Measurements from ENCODE around the gene SHANK3.
"Not testable (repeated sequence)": the region's sequence is repeated elsewhere in the genome, so short reads cannot be mapped to it uniquely, and the experiment has no call there.

Gene SHANK3

DNA sequence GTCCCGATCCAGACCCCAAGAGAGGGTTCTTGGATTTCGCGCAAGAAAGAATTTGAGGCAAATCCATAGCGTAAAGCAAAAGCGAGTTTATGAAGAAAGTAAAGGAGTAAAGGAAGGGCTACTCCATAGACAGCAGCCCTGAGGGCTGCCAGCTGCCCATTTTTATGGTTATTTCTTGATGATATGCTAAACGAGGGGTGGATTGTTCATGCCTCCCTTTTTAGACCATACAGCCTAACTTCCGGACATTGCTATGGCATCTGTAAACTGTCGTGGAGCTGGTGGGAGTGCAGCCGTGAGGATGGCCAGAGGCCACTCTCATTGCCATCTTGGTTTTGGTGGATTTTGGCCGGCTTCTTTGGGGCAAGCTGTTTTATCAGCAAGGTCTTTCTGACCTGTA lies 19.4 kb upstream of the SHANK3 start:
- DNase-seq (ENCODE audit: low read depth in 2 of 2): no peak

DNA sequence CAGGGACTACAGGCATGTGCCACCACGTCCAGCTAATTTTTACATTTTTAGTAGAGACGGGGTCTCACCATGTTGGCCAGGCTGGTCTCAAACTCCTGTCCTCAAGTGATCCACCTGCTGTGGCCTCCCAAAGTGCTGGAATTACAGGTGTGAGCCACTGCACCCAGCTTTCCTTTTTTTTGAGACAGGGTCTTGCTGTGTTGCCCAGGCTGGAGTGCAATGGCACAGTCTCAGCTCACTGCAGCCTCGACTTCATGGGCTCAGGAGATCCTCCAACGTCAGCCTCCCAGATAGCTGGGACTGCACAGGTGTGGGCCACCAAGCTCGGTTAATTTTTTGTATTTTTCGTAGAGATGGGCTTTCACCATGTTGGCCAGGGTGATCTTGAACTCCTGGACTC lies 18.0 kb upstream of the SHANK3 start:
- DNase-seq (ENCODE audit: low read depth in 2 of 2): not testable (repeated sequence)

DNA sequence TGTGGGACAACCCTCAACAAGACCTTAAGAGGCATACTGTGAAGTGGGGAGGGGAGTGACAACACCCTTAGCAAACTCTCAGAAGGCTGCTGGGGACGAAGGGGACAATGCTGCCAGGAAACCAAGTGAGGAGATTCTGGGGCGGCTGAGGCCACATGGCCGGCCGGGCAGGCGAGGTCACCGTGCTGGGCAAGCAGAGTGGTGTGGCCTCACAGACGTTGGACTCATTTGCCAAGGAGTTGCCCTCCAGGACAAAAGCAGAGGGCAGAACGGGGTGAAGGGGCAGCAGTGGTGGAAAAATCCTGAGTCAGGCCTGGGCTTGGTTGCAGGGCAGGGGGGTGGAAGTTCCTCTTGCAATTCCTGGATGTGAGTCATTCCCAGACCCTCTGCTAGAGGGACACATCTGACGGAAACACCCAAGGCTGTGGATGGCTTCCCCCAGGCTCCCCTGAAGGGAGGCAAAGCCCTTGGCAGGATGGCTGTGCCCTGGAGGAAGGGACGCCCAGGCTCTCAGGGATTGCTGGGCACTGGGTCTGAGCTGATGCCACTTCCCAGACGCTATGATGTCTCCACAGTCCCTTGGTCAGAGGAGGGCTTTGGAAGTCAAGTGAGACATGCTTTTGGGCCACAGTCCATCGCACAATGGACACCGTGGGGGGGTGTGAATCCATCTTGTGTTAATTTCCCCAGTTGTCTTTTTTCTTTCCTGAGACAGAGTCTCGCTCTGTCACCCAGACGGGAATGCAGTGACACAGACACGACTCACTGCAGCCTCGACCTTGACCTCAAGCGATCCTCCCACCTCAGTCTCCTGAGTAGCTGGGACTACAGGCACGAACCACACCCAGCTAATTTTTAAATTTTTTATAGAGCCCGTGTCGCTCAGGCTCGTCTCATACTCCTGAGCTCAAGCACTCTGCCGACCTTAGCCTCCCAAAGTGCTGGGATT lies 16.2 kb upstream of the SHANK3 start:
- no peak for DNase-seq (ENCODE audit: low read depth in 2 of 2)

DNA sequence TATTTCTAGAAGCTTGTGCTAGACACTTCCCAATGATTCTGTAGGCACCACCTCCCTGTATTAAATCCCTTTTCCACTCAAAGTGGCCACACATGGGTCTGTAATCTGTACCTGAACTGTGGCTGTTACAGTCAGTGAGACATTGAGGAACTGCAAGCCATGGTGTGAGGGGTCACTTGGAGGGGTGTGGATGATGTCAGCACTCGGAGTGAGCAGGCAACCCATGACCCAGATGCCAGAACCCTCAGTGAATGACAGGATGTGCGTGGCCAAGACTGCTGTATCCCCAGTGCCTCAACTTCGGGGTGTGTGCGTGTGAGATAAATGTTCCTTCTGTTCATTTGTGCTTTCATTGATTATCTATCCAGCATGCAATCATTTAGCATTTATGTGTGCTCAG lies 14.7 kb upstream of the SHANK3 start:
- DNase-seq (ENCODE audit: low read depth in 2 of 2): no peak

DNA sequence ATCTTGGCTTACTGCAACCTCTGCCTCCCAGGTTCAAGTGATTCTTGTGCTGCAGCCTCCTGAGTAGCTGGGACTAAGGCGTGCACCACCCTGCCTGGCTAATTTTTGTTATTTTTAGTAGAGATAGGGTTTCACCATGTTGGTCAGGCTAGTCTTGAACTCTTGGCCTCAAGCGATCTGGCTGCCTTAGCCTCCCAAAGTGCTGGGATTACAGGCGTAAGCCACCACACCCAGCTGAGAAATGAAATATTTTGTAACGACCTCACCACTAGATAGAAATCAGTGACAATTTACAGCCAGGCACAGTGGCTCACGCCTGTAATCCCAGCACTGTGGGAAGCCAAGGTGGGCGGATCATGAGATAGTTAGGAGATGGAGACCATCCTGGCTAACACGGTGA lies 12.9 kb upstream of the SHANK3 start:
- not testable (repeated sequence) for DNase-seq (ENCODE audit: low read depth in 2 of 2)

DNA sequence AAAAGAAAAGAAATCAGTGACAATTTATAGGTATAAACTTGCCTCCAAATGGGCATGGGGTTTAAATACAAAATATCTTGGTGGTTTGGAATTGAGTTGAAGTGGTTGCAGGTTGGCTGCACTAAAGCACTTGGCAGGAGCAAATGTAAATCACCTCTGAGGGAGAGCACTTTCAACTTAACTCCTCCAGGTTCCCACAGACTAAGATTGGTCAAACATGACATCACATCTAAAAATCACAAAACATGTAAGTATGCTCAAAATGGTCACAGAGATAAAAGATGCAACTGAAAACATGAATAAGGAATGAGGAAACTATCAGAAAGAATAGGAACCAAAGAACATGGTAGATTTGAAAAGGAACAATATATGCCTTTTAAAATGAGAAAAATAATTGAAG lies 12.3 kb upstream of the SHANK3 start:
- no peak for DNase-seq (ENCODE audit: low read depth in 2 of 2)

DNA sequence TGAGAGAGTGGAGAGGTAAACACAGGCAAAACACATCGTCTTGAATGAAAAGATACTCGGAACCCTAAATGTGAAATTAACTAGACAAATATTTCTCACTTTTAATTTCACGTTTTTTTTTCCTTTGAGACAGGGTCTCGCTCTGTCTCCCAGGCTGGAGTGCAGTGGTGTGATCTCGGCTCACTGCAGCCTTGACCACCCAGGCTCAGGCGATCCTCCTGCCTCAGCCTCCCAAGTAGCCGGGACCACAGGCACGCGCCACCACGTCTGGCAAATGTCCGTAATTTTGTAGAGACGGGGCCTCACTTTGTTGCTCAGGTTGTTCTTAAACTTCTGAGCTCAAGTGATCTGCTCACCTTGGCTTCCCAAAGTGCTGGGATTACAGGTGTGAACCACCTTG lies 7.4 kb upstream of the SHANK3 start:
- no peak for DNase-seq (ENCODE audit: low read depth in 2 of 2)

DNA sequence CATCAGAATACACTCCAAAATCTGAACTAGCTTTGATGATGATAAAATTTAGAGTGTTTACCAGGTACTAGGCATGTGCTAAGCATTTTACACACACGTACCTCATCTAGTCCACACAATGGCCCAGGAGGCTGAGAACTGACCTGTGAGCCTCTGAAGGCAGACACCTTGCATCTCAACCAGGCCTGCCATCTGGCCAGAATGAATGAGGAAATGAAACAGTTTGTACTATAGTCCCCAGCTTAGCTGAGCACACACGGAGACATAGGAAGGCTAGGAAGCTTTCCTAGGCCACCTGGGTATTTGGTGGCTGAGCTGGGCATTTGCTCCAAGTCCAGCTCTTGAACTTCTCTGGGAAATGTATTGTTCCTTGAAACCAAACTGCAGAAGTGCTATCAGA lies 6.9 kb upstream of the SHANK3 start:
- DNase-seq (ENCODE audit: low read depth in 2 of 2): no peak

DNA sequence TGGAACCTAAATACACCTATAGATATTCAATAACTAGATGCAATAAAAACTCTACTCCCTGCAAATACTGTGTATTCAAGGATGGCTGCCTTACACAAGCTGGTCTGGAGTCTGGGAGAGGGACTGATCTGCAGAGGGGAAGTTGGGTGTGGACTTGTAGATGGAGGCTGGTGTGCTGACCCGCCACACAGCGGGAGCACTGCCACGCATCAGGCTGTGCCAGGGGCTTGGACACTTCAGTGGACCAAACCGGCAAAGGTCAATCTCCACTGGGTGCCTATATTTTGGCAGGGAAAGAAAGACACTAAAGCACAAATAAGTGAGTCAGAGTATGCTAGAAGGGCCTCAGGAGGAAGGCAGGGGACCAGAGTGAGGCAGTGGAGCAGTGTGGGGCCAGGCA lies 2.1 kb upstream of the SHANK3 start:
- DNase-seq (ENCODE audit: low read depth in 2 of 2): no peak

DNA sequence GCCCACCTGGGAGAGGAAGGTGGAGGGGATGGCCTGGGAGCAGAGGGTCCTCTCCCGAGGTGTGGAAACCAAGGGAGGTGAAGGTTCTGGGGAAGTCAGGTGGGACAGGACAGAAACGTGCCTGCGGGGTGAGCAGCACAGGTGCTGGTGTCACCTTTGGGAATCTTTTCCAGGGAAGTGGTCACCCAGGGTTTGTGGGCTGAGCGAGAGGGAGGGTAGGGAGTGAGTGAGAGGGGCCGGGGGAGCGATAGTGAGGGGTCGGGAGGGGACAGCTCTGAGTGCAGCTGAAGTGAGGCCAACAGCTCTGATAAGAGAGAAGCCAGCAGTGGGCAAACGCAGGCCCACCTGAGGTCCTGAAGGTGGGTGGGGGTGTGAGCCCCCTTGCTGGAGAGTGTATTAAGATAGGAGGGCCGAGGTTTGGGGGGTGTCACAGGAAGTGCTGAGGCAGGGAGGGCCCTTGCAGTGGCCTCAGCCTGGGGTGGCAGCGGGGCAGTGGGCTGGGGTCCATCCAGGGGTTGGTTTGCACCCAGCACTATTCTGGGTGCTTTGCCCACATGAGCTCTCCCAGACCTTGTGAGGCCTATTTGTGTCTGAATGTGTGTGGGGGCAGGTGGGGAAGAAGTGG lies 1.6 kb upstream of the SHANK3 start:
- no peak for DNase-seq (ENCODE audit: low read depth in 2 of 2)

DNA sequence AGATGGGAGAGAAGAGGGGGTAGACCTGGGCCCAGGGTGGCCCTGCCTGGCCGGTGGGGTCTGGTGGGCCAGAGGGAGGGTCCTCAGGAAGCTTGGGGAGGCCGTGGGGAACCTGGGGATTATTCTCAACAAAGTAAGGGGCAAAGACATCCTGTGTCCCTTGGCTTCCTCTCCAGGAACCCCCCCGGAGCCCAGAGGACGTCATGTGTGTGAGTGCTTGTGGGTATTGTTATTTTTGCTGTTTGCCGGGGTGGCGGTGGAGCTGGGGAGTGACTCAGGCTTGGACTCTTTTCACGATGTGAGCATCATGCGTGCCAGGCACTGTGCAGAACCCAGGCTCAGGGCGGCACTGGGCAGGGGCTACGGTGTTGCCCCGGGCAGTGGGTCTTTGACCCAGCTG lies 982 bp upstream of the SHANK3 start:
- DNase-seq (ENCODE audit: low read depth in 2 of 2): no peak

DNA sequence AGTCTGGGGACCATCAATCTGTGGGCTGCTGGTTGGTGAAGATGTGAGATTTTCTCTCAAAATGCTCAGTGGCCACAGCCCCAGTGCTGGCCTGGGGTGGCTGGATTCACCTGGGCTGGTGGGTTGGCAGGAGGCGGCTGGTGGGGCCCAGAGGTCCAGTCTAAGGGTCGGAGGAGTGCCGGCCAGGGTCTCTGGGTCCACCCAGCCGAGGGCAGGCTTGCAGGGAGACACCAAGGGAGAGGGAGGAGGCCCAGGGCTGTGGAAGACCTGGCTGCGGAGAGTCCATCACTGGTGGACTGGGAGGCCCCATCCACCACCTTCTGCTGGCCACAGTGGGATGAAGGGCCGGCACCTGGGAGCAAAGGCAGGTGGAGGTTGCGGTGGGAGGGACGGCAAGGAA lies 582 bp upstream of the SHANK3 start:
- DNase-seq (ENCODE audit: low read depth in 2 of 2): no peak

DNA sequence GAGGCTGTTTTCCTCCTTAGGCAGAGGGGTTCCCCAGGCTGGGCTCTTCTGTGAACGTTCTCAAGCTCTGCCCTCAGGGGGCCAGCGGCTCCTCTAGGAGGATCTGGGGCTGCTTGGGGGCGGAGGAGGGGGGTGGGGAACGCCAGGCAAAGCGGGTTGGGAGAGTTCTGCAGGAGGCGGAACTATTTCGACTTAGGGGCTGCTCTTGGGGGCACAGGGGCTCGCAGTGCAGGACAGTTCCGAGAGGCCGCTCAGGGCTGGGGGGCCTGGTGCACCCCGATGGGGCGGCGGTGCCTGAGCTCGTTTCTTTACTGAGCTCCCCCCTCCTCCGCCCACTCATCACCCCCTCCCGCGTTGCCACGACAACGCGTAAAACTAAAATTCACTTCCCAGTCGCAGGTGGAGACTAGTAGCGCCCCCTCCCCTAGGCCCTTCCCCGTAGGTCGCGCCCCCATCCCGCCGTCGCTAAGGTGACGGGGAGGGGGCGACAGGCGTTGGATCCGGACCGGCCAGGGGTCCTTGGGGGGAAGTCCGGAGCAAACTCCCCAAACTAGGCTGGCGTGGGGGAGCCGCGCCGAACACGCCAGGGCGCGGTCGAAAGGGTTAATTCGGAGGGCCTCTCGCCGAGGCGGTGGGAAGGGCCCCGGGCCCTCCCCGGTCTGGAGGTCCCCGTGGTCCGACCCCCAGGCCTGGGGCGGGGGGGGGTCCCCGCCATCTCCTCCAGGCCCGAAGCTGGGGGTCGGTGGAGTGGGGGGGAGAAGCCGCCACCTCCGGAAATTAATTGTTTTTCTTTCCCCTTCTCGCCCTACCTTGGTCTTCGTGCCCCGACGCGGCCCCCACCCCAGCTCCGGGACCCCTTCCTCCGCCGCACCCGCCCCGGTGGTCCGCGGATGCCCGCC lies 857 bp downstream of the SHANK3 start:
- DNase-seq (ENCODE audit: low read depth in 2 of 2): no peak

DNA sequence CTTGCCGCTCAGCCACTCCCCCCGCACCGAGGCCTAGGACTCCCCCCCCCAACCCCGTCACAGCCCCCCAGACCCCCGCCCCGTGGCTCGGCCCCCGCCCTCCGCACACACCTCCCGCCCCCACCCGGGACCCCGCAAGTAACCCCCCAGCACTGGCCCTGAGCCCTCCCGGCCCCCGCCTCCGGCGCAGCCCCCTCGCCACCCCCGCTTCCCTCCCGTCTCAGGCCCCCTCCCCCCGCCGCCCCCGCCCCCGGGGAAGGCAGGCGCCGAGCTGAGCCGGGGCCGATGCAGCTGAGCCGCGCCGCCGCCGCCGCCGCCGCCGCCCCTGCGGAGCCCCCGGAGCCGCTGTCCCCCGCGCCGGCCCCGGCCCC lies 1.5 kb downstream of the SHANK3 start:
- no peak for DNase-seq (ENCODE audit: low read depth in 2 of 2)

DNA sequence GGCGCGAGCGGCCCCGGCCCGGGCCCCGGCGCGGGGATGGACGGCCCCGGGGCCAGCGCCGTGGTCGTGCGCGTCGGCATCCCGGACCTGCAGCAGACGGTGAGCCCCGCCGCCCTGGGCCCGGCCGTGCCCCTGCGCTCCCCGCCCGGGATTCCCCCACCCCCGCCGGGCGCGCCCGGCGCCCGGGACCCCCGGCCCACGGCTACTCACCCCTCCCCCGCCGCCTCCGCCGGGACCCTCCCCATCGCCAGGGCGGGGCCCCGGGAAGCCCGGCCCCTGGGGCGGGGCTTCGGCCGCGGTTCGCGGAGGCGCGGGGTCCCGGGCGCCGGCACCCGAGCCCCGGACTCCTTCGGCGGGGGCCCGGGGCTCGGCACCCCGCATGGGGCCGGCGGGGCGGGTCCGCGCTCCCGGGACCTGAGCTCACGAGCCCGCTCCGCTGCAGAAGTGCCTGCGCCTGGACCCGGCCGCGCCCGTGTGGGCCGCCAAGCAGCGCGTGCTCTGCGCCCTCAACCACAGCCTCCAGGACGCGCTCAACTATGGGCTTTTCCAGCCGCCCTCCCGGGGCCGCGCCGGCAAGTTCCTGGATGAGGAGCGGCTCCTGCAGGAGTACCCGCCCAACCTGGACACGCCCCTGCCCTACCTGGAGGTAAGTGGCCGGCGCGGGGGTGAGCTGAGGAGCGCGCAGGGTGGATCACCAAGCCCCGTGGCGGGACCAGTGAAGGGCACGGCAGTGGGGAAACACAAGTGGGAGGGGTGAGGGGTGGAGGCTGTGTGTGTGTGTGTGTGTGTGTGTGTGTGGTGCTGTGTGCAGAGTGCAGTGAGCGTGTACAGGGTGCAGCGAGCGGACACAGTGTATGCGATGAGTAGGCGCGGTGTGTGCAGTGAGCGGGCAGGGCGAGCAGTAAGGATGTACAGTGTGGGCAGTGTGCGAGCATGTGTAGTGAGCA lies 2.3 kb downstream of the SHANK3 start:
- DNase-seq (ENCODE audit: low read depth in 2 of 2): no peak

DNA sequence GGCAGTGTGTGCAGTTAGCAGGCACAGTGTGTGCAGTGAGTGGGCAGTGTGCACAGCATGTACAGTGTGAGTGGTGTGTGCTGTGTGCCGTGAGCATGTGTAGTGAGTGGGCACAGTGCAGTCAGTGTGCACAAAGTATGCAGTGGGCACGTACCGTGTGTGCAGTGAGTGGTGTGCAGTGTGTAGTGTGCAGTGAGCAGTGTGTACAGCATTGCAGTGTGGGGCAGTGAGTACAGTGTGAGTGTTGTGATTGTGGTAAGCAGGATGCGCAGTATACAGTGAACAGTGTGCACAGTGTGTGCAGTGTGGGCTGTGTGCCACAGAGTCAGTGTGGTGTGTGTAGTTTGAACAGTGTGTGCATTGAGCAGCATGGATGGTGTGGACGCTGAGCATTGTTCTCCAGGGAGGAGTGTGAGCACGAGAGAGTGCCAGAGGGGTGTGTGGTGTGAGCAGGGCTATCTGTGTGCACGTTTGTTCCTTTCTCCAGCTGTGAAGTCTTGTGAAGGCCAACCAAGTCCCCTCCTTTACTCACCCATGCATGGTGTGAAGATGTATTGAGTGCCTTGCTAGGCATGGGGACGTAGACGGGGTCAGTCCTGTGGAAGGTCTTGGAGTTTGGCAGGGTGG lies 3.0 kb downstream of the SHANK3 start:
- no peak for DNase-seq (ENCODE audit: low read depth in 2 of 2)

DNA sequence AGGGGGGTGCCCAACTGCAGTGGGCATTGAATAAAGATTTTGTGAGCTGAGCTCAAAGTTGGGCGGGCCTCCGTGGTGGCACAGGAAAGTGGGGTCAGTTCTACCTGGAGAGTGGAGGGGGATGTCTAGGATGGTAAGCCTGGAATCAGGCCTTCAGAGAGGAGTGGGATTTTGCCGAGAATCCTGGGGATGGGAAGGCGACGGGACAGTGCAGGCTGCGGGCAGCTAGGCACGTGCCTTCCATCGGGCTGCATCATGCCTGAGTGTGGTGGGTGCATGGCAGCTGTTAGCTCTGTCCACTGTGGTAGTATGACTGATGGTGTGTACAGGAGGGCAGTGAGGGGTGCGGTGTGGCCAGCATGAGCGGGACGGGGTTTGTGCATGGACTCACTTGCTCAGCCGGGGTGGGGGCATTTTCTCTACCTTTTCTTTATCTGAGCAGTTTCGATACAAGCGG lies 3.6 kb downstream of the SHANK3 start:
- no peak for DNase-seq (ENCODE audit: low read depth in 2 of 2)

DNA sequence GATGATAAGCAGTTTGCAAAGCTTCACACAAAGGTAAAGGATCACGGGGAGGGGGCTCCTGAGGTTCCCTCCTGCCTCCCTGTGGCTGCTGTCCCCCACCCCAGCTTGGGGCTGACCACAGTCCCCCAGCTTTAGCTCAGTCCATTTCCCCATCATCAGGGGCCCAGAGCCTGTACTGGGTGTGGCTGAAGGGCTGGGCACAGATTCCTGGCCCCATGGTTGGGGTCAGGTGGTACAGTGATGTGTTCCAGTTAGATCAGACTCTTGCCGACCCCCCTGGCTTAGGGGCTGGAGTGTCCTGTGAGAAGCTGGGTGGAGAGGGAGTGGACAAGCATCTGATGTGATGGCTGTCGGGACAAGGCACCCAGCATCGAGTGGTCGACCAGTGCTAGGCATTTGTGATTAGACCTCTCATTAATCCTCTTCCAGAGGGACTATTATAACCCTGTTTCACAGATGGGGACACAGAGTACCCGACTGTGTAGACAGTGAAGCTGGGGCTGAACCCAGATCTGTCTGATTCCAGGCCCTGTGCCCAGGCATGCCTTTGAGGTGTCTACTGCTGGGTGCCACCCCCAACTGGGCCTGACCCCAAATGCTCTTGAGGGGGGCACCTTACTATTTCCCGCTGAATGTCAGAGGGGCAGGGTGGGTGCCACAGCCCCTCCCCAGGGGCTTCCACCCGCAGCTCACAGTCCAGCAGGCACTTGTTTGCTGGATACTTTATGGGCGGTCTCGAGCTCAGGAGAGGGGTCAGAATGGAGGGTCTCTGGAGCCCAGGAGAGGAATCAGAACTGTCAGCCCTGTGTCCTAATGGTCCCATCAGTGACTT lies 4.3 kb downstream of the SHANK3 start:
- DNase-seq (ENCODE audit: low read depth in 2 of 2): no peak

DNA sequence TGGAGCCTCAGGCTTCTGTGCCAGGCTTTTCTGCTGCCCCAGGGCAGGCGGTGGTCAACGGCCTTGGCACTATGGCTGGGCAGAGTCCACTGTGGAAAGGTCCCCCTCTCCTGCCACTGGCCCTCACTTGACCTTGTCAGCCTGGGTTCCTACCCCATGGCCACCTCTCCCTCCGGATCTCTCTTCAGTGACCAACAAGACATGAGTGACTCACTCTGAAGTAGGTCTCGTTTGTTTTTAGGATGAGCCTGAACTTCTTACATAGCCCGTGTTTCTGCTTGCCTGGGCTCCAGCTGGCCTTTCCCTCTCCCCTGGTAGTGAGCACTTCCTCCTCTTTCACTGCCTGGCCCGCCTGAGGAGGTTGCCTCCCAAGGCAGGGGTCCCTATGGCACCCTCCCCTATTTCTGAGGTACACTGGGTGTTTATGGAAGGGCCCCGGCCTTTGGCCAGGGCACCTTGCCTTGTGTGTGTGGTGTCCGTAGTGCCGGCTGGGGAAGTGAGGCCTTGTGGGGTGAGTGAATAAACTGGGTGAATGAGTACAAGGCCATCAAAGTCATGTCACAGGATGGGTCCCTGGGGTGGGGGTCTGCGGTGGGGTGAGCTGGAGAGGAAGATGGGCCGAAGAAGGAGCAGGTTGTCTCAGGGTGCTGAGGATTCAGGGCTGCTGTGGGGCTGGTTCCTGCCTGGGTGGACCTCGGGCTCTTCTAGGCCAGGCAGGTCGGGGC lies 5.0 kb downstream of the SHANK3 start:
- DNase-seq (ENCODE audit: low read depth in 2 of 2): no peak

Measured in stimulated activated CD8-positive, alpha-beta memory T cell treated with anti-CD3 and anti-CD28 coated beads, Interleukin-2, amount 100 ng/mL, for 48 hours (primary cell).